Measurements from ENCODE around the gene LVRN.

LVRN gene

GRCh38 chr5:115956957-115957356, 5.3 kb upstream of the LVRN start:
- DNase-seq (ENCODE audit: low read depth in 2 of 2): no peak

- peak in 1 of 2 experiments; percentile 16 for DNase-seq (ENCODE audit: low read depth in 2 of 2)
Observed at GRCh38 chr5:115961381-115962238, 665 bp upstream of the LVRN start.

GRCh38 chr5:115962565-115963402, 509 bp downstream of the LVRN start:
- DNase-seq (ENCODE audit: low read depth in 2 of 2): no peak

GRCh38 chr5:115963566-115963965, 1.3 kb downstream of the LVRN start:
- DNase-seq (ENCODE audit: low read depth in 2 of 2): no peak

- DNase-seq (ENCODE audit: low read depth in 2 of 2): no peak
Observed at GRCh38 chr5:115968770-115969169, 6.5 kb downstream of the LVRN start.

- DNase-seq (ENCODE audit: low read depth in 2 of 2): no peak
Observed at GRCh38 chr5:115977096-115977495, 14.8 kb downstream of the LVRN start.

GRCh38 chr5:115977988-115978387, 15.7 kb downstream of the LVRN start:
- peak; percentile 57 to 58 for DNase-seq (ENCODE audit: low read depth in 2 of 2)

- no peak for DNase-seq (ENCODE audit: low read depth in 2 of 2)
Observed at GRCh38 chr5:115978779-115979178, 16.5 kb downstream of the LVRN start.

- peak; percentile 46 to 47 for DNase-seq (ENCODE audit: low read depth in 2 of 2)
Observed at GRCh38 chr5:115979201-115980041, 17.1 kb downstream of the LVRN start.

- no peak for DNase-seq (ENCODE audit: low read depth in 2 of 2)
Observed at GRCh38 chr5:115983519-115983918, 21.2 kb downstream of the LVRN start.

GRCh38 chr5:115985802-115986757, 23.8 kb downstream of the LVRN start:
- DNase-seq (ENCODE audit: low read depth in 2 of 2): peak; percentile 35 to 37

GRCh38 chr5:115988002-115988401, 25.7 kb downstream of the LVRN start:
- no peak for DNase-seq (ENCODE audit: low read depth in 2 of 2)

- DNase-seq (ENCODE audit: low read depth in 2 of 2): no peak
Observed at GRCh38 chr5:115992848-115993350, 30.6 kb downstream of the LVRN start.

GRCh38 chr5:115995351-115995750, 33.1 kb downstream of the LVRN start:
- no peak for DNase-seq (ENCODE audit: low read depth in 2 of 2)

GRCh38 chr5:116002116-116002906, 40.0 kb downstream of the LVRN start:
- no peak for DNase-seq (ENCODE audit: low read depth in 2 of 2)

GRCh38 chr5:116004248-116004647, 42.0 kb downstream of the LVRN start:
- no peak for DNase-seq (ENCODE audit: low read depth in 2 of 2)

GRCh38 chr5:116009806-116010205, 47.5 kb downstream of the LVRN start:
- no peak for DNase-seq (ENCODE audit: low read depth in 2 of 2)

GRCh38 chr5:116011046-116011445, 48.8 kb downstream of the LVRN start:
- DNase-seq (ENCODE audit: low read depth in 2 of 2): no peak

- DNase-seq (ENCODE audit: low read depth in 2 of 2): no peak
Observed at GRCh38 chr5:116013207-116013785, 51.0 kb downstream of the LVRN start.

Measured in fibroblast of skin of left quadriceps (primary cell).